Chondrocyte (in vitro differentiated cells): ENCODE data around the gene FAAP20. TPM values are rescaled to one million over a fixed set of nuclear protein-coding genes. Genes with fewer than 3 reads are reported as not detected.

Source experiments
- DNase-seq: peaks from one replicate; pipeline ENCODE4 v3.0.0; 2021; ENCODE audit warnings: mixed read lengths, low spot score
- H3K27ac Mint-ChIP-seq: one replicate; pipeline ENCODE4 v1.8.0; 2021; ENCODE audit warnings: mild to moderate bottlenecking, moderate library complexity, mixed read lengths; ENCODE audit not compliant: unreplicated experiment
- H3K27me3 Mint-ChIP-seq: 2 replicates; pipeline ENCODE4 v1.8.0; 2021; ENCODE audit warnings: low read depth, mixed read lengths
- H3K36me3 Mint-ChIP-seq: 2 replicates; pipeline ENCODE4 v1.8.0; 2021; ENCODE audit warnings: low read depth, mixed read lengths
- H3K4me1 Mint-ChIP-seq: 2 replicates; pipeline ENCODE4 v1.8.0; 2021; ENCODE audit warnings: low read depth, mild to moderate bottlenecking, mixed read lengths
- H3K4me3 Mint-ChIP-seq: one replicate; pipeline ENCODE4 v1.8.0; 2021; ENCODE audit warnings: mild to moderate bottlenecking, moderate library complexity, mixed read lengths; ENCODE audit not compliant: unreplicated experiment
- H3K9me3 Mint-ChIP-seq: 2 replicates; pipeline ENCODE4 v1.8.0; 2021; ENCODE audit warnings: low read depth, mixed read lengths
- total RNA-seq: library from RNA; stranded (reverse); gene quantifications from 3 replicates; pipeline ENCODE4 v1.2.1, GENCODE V29; 2021
- TF ChIP-seq, protein P1 (sequence below): fragments of 200-600 bp; sonication (generic); IDR thresholded peaks from 2 replicates; pipeline ENCODE4 v1.5.0; 2021; ENCODE audit warnings: antibody characterized with exemption, mild to moderate bottlenecking, moderate library complexity

The FAAP20 gene
- total RNA-seq, 1 donor from 2014 or later: 69.2 TPM

- DNase-seq: no peak
- peak overlapping the region; percentile 91 for H3K27ac Mint-ChIP-seq
- H3K27me3 Mint-ChIP-seq: no peaks in the 10 kb centered on the region
These were observed 14.0 kb upstream of the FAAP20 start for GRCh38 chr1:2208309-2209239.

DNA sequence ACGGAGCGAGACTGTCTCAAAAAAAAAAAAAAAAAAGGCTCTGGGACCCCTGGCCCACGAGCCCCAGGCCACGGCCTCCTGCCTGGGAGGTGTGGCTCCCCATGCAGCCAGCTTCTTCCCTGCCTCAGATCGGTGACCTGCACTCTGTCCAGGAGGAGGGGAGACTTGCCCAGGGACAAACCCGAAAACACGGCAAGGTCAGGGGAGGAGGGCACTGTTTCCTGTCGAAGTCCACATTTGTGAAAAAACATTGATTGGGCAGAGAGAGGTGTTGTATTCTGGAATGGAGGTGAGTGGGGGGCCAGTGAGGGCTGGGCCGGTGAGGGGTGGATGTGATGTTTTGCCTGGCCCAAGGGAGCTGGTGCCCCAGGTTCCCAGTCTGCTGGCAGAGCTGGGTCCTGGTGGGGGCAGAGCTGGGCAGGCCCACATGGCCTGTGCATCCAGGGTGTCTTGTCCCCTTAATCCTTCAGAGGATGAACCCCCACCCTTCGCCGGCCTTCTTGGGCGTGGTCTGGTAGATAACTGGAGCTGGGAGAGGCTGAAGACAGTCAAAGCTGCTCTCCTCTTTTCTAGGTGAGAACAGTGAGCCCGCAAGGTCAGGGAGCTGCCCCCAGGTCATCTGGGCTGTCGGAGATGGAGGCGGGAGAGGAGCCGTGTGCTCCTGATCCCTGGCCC, 12.4 kb upstream of the FAAP20 start:
- TF ChIP-seq, protein P1, sequence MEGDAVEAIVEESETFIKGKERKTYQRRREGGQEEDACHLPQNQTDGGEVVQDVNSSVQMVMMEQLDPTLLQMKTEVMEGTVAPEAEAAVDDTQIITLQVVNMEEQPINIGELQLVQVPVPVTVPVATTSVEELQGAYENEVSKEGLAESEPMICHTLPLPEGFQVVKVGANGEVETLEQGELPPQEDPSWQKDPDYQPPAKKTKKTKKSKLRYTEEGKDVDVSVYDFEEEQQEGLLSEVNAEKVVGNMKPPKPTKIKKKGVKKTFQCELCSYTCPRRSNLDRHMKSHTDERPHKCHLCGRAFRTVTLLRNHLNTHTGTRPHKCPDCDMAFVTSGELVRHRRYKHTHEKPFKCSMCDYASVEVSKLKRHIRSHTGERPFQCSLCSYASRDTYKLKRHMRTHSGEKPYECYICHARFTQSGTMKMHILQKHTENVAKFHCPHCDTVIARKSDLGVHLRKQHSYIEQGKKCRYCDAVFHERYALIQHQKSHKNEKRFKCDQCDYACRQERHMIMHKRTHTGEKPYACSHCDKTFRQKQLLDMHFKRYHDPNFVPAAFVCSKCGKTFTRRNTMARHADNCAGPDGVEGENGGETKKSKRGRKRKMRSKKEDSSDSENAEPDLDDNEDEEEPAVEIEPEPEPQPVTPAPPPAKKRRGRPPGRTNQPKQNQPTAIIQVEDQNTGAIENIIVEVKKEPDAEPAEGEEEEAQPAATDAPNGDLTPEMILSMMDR: no peak
- no peaks in the 10 kb centered on the region for H3K27me3 Mint-ChIP-seq
- no peaks in the 10 kb centered on the region for H3K36me3 Mint-ChIP-seq
- no peaks in the 10 kb centered on the region for H3K9me3 Mint-ChIP-seq
- H3K4me3 Mint-ChIP-seq: no peak overlapping the region
- H3K27ac Mint-ChIP-seq: peak overlapping the region; percentile 91
- peaks cover 43% of the 10 kb centered on the region for H3K4me1 Mint-ChIP-seq
- no peak for DNase-seq

More at GRCh38 chr1:2208309-2209239, 14.0 kb upstream of the FAAP20 start:
- Mint-ChIP-seq H3K4me3 (no peak overlapping the region), H3K36me3 (no peaks in the 10 kb centered on the region), H3K4me1 (peaks cover 53% of the 10 kb centered on the region), H3K9me3 (no peaks in the 10 kb centered on the region)
- TF ChIP-seq, protein P1: peak; percentile 68

GRCh38 chr1:2205191-2205952, 10.8 kb upstream of the FAAP20 start:
- no peaks in the 10 kb centered on the region for H3K9me3 Mint-ChIP-seq
- H3K27me3 Mint-ChIP-seq: no peaks in the 10 kb centered on the region
- H3K4me1 Mint-ChIP-seq: peaks cover 43% of the 10 kb centered on the region
- TF ChIP-seq, protein P1: peak; percentile 13
- H3K36me3 Mint-ChIP-seq: no peaks in the 10 kb centered on the region
- H3K27ac Mint-ChIP-seq: peak overlapping the region; percentile 45
- peak overlapping the region; percentile 36 for H3K4me3 Mint-ChIP-seq
- no peak for DNase-seq

- TF ChIP-seq, protein P1: no peak
- Mint-ChIP-seq H3K4me1 (peaks cover 42% of the 10 kb centered on the region), H3K36me3 (no peaks in the 10 kb centered on the region), H3K27ac (peak overlapping the region; percentile 45), H3K9me3 (no peaks in the 10 kb centered on the region), H3K27me3 (no peaks in the 10 kb centered on the region), H3K4me3 (peak overlapping the region; percentile 68)
- no peak for DNase-seq
These were observed 10.0 kb upstream of the FAAP20 start for GRCh38 chr1:2204415-2205190.
